HG02571 (cell line): Measurements from ENCODE around the gene LARP6.

Experiments
- ATAC-seq: cut with Tn5 transposase; IDR thresholded peaks from one replicate; pipeline ENCODE4 v1.9.1; 2021; ENCODE audit warnings: mild to moderate bottlenecking, moderate library complexity; ENCODE audit not compliant: unreplicated experiment

The LARP6 gene

DNA sequence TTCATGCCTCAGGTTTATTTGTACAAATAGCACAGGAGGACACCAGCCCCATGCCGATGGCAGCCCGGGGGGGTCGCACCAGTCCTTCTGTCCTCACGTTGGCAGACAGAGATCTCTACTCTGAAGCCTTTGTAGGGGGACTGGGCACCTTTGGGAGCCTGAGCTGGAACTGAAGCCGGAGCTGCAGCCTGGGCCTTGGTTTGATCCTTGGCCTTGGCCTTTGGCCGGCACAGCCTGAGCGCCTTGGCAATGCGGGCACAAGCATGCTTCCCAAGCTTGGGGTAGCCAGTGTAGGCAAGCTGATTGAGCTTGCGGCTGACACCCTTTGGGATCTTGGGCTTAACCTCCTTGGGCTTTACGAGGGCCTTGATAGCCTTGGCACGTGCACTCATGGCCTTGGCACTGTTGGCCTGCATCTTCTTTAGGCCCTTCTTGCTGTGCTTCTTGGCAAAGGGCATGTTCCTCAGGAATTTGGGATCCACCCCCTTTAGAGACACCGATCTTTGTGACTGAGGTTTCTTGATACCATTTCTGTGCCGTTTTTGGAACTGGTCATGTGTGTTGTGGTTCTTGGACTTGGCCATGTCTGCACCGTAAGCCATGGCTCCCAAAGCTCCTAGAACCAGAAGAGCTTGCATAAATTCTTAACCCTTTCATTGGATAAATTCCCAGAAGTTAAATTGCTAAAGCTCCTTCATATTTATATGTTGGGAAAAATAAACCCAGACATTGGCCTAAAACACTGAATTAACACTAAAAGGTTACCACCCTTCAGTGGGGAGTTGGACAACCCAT, 57.2 kb downstream of the LARP6 start:
- ATAC-seq: no peak

DNA sequence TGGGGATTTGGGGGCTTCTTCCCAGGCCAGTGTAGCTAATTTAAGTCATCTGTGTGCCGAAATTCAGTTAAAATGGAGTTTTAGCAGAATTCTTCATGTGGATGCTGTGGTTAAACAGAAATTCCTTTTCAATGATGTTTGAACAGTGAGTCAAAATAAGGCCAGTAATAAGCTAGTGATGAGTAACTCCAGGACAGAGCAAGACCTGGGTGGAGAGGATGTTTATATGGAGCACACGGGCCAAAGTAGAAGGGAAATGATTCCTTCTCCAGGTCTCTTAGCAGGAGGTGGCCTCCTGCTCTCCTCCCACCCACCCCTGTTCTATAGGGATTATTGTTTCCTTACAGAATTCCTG, 58.7 kb downstream of the LARP6 start:
- ATAC-seq: no peak

DNA sequence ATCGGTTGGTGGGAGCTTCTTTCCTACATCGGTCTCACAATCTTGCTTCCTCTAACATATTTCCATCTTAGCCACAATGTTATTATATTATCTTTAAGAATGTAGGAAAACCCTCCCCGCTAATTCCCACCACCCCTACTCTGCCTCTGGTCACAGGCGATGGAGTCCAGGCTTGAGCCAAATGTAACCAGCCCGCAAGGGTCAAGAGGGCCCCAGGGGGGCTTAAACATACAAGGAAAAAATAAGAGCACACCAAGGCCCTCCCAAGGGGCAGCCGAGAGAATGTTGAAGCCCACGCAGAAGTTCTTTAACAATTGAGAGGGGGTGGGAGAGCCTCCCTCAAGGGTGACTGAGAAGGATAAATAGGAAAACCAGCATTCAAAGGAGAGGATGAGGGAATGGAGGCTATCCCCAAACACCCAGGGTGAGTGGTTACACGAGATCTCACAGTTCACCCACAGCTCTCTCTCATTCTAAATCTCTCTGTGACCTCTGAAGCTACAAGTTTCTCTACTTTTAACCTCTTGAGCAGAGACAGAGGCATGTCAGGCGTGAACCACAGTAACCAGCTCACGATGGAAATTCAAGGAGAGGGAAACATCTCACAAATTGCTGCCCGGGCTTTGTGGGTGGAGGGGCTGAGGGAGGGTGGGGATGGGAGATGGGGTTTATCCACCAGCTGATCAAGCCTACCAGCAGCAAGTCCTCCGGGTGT, 59.2 kb downstream of the LARP6 start:
- no peak for ATAC-seq

DNA sequence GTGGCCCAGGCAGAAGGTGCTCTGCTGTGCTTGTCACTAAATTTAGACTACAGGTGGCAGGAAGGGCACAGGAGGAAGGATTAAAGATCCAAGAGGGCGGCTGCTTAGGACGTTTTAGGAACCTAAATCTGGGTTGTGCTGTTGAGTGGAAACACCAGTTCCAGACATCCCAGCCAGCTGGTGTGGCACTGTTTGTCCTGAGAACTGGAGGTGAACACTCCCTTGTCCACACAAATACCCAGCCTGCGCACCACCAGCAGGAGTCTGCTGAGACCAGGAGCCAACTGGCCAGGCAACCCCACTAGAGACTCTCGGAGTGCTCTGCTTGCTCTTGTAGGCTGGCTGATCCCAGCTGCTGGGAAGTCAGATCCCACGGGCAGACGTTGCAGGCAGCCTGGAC, 60.3 kb downstream of the LARP6 start:
- no peak for ATAC-seq

DNA sequence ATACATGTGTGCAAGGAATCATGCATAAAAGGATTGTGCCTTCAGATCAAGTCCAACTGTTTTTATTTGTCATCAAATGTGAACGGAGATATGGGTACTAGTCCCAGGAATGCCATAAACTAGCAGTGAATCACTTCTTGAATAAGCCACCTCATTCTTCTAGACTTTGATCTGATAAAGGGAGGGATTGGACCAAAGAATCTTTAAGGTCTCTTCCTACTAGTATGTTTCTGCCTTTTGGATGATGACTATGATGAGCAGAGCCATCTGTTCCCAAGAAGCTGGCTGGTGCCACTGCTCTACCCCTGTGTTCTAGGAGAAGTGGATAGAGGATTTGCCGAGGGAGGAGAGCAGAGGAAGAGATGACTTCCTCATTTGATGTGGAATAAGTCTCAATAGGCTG, 61.8 kb downstream of the LARP6 start:
- ATAC-seq: no peak

DNA sequence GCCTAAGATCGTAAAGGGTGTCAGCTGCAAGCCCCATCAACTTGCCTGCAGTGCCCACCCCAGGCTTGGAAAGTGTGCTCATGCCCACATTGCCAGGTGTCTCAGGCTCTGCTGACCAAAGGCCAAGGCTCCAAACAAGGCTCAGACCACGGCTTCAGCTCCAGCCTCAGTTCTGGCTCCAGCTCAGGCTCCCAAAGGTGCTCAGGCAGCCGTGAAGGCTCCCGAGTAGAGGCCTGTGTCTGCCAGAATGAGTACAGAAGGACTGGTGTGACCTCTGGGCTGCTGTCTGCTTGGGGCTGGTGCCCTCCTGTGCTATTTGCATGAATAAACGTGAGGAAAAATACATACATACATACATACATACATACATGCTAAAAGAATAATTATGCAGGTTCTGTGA, 62.7 kb downstream of the LARP6 start:
- ATAC-seq: no peak

DNA sequence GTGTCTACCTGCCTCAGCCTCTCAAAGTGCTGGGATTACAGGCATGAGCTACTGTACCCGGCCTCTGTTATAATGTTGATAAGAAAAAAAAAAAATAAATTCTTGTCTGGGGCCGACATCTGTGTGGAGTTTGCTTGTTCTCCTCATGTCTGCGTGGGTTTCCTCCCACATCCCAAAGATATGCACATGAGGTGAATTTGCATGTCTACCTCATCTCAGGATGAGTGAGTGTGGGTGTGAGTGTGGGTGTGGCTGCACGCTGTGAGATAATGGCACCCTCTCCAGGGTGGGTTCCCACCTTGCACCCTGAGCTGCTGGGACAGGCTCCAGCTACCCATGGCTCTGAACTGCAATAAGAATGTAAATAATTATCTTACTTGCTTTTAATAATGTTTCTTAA, 64.7 kb downstream of the LARP6 start:
- ATAC-seq: no peak

DNA sequence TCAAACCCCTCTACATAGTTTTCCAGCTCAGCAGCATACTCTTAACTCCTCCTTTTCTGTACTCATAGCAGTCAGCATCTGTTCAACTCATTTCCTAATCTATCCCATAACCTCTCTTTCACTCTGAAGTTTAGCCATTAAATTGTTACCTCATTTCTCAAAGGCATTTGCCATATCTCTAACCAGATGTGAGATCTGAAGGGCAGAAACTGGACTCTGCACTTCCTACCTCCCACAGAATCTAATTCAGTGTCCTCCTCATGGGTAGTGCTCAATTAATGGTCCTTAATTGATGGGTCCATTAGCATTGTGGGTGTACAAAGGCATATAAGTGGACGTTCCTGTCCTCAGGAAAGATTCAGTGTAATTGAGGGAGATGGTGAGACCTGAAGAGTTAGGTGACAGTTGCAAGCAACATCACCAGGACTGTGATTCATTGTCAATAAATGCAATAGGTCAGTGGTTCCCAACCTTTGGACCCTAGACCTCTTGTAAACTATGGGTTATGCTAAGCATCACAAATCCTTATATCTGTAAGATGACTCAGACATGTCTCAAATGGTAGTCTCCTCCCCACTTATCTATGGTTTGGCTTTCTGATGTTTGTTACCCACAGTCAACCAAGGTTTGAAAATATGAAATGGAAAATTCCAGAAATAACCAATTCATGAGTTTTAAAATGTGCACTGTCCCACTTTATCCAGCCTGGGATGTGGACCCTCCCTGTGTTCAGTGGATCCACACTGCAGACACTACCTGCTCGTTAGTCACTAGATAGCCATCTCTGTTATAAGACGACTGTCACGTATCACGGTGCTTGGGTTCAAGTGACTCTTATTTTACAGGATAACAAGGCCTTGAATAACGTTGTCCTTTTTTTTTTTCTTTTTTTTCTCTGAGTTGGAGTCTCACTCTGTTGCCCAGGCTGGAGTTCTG, 65.6 kb downstream of the LARP6 start:
- no peak for ATAC-seq

DNA sequence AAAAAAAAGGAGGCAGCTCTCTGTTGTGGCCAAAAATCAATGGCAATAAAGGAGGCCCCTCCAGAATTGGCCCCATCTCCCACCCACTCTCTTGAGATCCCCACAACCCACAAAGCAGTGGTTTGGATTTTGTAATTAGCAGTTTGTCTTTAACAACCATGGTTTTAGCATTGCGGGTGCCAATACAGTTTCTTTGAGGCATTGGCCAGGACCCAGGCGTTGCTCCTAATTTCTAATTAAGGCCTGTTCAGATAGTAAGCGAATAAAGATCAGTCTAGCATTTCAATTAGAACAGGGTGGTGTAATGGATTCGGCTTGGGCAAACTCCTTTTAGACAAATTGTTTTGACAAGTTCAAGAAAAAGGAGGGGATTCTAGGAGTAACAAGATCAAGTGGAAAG, 67.0 kb downstream of the LARP6 start:
- no peak for ATAC-seq

DNA sequence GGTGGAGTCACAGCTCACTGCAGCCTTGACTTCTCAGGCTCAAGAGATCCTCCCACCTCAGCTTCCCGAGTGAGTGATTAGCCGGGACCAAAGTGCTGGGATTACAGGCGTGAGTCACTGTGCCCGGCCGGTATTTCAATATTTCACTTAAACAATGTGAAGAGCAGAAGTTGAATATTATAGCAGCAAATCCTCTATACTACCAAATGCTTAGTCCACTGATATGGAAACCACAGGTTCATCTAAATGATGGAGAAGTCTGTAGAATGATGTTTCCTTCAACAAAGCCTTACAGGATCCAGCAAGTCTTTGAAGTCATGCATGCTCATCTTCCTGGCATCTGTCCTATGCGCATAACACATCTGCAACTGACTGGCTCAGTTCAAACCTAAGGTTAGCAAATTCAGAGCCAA, 70.3 kb downstream of the LARP6 start:
- ATAC-seq: no peak

DNA sequence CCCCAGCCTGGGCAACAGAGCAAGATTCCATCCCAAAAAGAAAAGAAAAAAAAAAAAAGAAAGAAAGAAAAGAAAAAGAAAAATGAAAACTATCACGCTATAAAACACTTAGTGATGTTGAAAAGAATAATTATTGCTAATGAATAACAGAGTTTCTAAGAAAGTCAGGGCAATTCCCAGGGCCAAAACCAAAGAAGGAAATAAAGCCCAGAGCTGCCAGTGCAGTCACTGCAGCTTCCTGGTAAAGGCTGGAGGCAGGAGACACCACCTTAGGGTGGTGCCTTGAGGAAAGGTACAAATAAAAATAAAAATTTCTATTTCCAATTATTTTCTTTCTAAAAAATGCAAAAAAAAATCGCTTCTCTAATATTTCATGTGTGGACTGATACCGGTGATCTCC, 70.9 kb downstream of the LARP6 start:
- no peak for ATAC-seq

DNA sequence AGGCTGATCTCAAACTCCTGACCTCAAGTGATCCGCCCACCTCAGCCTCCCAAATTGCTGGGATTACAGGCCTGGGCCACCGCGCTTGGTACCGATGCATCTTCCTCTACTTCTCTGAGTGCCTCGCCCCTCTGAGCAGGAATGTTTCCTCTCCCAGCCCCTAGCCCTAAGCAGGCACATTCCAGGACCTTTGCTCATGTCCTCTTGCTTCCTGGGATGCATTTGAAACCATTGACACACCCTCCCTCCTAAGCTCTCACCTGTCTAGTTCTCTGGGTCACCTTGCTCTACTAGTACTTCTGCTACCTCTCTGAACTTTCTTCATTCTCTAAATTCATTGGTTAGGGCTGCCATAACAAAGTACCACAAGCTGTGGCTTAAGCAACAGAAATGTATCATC, 72.7 kb downstream of the LARP6 start:
- no peak for ATAC-seq
